Trophoblast cell (in vitro differentiated cells and primary cell): ENCODE results near the gene BICC1.

ENCODE experiments used
- DNase-seq, 2 donors: peaks; one replicate each; pipeline ENCODE4 v3.0.0-alpha.2; 2016
- H2AFZ ChIP-seq: 2 replicates; pipeline ENCODE4 v1.6.1; 2013; ENCODE audit warnings: low read length, moderate library complexity, mild to moderate bottlenecking; ENCODE audit not compliant: insufficient read depth, poor library complexity
- H2AK5ac ChIP-seq: 2 replicates; pipeline ENCODE4 v1.6.1; 2013; ENCODE audit warnings: mild to moderate bottlenecking, low read length
- H2BK120ac ChIP-seq: 2 replicates; pipeline ENCODE4 v1.6.1; 2013; ENCODE audit warnings: low read length, mild to moderate bottlenecking, moderate library complexity; ENCODE audit not compliant: insufficient read depth, poor library complexity
- H2BK12ac ChIP-seq: 2 replicates; pipeline ENCODE4 v1.6.1; 2013; ENCODE audit warnings: mild to moderate bottlenecking, low read length, moderate library complexity
- H2BK5ac ChIP-seq: 2 replicates; pipeline ENCODE4 v1.6.1; 2013; ENCODE audit warnings: low read length, low read depth, moderate library complexity, mild to moderate bottlenecking; ENCODE audit not compliant: poor library complexity
- H3K14ac ChIP-seq: 2 replicates; pipeline ENCODE4 v1.6.1; 2013; ENCODE audit warnings: mild to moderate bottlenecking, low read length
- H3K18ac ChIP-seq: 2 replicates; pipeline ENCODE4 v1.6.1; 2013; ENCODE audit warnings: mild to moderate bottlenecking, low read length
- H3K23ac ChIP-seq: 2 replicates; pipeline ENCODE4 v1.6.1; 2013; ENCODE audit warnings: low read length
- H3K27ac ChIP-seq: 2 replicates; pipeline ENCODE4 v1.5.1; 2013; ENCODE audit warnings: low read depth, mild to moderate bottlenecking, inconsistent platforms, low read length, moderate library complexity
- H3K27me3 ChIP-seq: 2 replicates; pipeline ENCODE4 v1.6.1; 2013; ENCODE audit warnings: inconsistent platforms, mild to moderate bottlenecking, low read length, moderate library complexity; ENCODE audit not compliant: insufficient read depth
- H3K36me3 ChIP-seq, 2 experiments: 1 replicate in 1 of 2; 2 replicates in 1 of 2; pipeline ENCODE4 v1.6.1; 2013; ENCODE audit warnings: low read length in 2 of 2, mild to moderate bottlenecking in 2 of 2, moderate library complexity in 1 of 2; ENCODE audit not compliant: insufficient read depth in 2 of 2, control insufficient read depth in 1 of 2
- H3K4ac ChIP-seq: 2 replicates; pipeline ENCODE4 v1.6.1; 2013; ENCODE audit warnings: low read depth, mild to moderate bottlenecking, low read length, moderate library complexity
- H3K4me1 ChIP-seq, 2 experiments: 1 replicate in 1 of 2; 2 replicates in 1 of 2; pipeline ENCODE4 v1.6.1; 2013; ENCODE audit warnings: low read length in 2 of 2, mild to moderate bottlenecking in 2 of 2, moderate library complexity in 1 of 2; ENCODE audit not compliant: insufficient read depth in 2 of 2, control insufficient read depth in 1 of 2
- H3K4me2 ChIP-seq: 2 replicates; pipeline ENCODE4 v1.6.1; 2013; ENCODE audit warnings: inconsistent platforms, mild to moderate bottlenecking, low read length, moderate library complexity
- H3K4me3 ChIP-seq: 2 replicates; pipeline ENCODE4 v1.5.1; 2013; ENCODE audit warnings: mild to moderate bottlenecking, low read depth, low read length, inconsistent platforms
- H3K79me1 ChIP-seq: one replicate; pipeline ENCODE4 v1.6.1; 2013; ENCODE audit warnings: low read length
- H3K79me2 ChIP-seq: 2 replicates; pipeline ENCODE4 v1.6.1; 2013; ENCODE audit warnings: low read length, mild to moderate bottlenecking; ENCODE audit not compliant: control insufficient read depth, insufficient read depth, poor library complexity
- H3K9ac ChIP-seq: 2 replicates; pipeline ENCODE4 v1.6.1; 2013; ENCODE audit warnings: mild to moderate bottlenecking, low read length
- H3K9me3 ChIP-seq: 2 replicates; pipeline ENCODE4 v1.6.1; 2013; ENCODE audit warnings: low read depth, mild to moderate bottlenecking, control low read depth, inconsistent platforms, low read length; ENCODE audit not compliant: insufficient read depth
- H4K12ac ChIP-seq: 2 replicates; pipeline ENCODE4 v1.6.1; 2013; ENCODE audit warnings: low read depth, mild to moderate bottlenecking, low read length, moderate library complexity
- H4K8ac ChIP-seq: 2 replicates; pipeline ENCODE4 v1.6.1; 2013; ENCODE audit warnings: low read depth, mild to moderate bottlenecking, low read length, moderate library complexity
- H4K91ac ChIP-seq: one replicate; pipeline ENCODE4 v1.6.1; 2013; ENCODE audit warnings: low read depth, mild to moderate bottlenecking, low read length, moderate library complexity
- WGBS: extraction: QIAGEN DNeasy Blood & Tissue Kit; methylation state at CpG from one replicate; pipeline ENCODE4 v1.1.7; 2013; ENCODE audit warnings: missing lambda C conversion rate; ENCODE audit not compliant: insufficient read length, insufficient coverage; ENCODE audit errors: extremely low coverage; 5-methylcytosine and 5-hydroxymethylcytosine counted together

The BICC1 gene

DNA sequence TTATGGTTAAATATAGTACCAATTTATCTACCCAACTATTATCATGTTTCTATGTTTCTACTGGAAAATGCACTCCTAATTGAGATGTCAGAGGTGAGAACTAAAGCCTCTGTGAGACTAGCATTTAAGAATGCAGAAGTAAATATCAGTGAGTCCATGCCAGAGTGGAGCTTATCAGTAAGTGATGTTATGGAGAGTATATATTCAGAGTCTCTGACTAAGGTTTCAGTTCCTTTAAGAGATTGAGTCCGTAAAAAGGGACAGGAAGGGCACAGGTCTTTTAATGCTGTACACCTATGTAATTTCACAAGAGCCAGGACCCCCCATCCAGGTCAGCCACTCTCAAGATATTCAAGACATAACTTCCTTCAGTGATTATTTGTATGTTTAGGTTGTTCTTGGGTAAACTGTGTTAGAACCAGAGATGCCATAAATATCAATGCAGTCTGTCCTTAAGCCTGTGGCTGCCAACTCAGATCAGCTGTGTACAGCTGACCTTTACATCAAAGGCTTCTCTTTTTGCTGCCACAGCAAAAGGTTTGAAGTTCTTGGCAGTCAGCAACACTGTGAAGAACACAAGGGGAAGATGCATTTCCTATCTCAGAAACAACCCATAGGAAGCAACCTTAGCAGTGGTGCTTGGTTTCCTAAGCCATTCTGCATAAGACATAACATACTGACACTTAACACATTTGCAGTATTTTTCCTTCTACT, 244.8 kb downstream of the BICC1 start:
- Histone ChIP-seq H3K14ac (no peak overlapping the region), H2BK5ac (no peak overlapping the region), H3K4ac (no peak overlapping the region), H2AFZ (no peak overlapping the region), H4K8ac (no peak overlapping the region), H3K4me3 (no peak overlapping the region), H3K4me2 (no peak overlapping the region), H3K27ac (no peak overlapping the region), H3K9me3 (no peaks in the 10 kb centered on the region), H2AK5ac (no peak overlapping the region), H3K79me2 (no peaks in the 10 kb centered on the region), H3K18ac (no peak overlapping the region), H3K4me1 (peaks cover 2 to 4% of the 10 kb centered on the region in 2 experiments), H2BK120ac (no peak overlapping the region), H3K36me3 (no peaks in the 10 kb centered on the region), H3K79me1 (no peaks in the 10 kb centered on the region), H4K12ac (no peak overlapping the region), H4K91ac (no peak overlapping the region), H3K9ac (no peak overlapping the region), H3K27me3 (no peaks in the 10 kb centered on the region), H2BK12ac (no peak overlapping the region), H3K23ac (no peak overlapping the region)
- DNase-seq, result peak in 1 of 2 donors; percentile 12
- WGBS, result no CpG with 5 or more reads among the region's 1 CpG

DNA sequence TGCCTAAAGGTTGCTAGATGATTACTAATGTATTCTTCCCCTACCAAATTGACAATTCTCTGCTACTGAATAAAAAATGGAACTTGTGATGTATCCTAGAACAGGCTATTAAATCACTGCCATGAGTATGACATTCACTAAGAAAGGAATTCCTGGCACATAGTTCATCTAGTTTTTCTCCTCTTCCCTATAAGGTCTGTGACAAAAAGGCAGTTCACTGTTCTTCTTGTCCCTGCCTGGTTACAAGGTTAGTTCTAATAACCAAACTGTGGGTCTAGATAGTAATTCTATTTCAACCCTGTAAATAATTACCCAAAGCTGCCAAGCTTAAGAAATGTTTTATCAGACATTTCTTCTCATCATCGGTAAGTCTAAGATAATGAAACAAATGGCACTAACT, 245.6 kb downstream of the BICC1 start:
- no peak overlapping the region for H2BK5ac ChIP-seq
- H3K14ac ChIP-seq, result no peak overlapping the region
- no peaks in the 10 kb centered on the region for H3K27me3 ChIP-seq
- H3K4me3 ChIP-seq, result no peak overlapping the region
- H2AK5ac ChIP-seq, result no peak overlapping the region
- no peak for DNase-seq
- no CpG with 5 or more reads among the region's 1 CpG for WGBS
- no peak overlapping the region for H3K9ac ChIP-seq
- H2AFZ ChIP-seq, result no peak overlapping the region
- H3K18ac ChIP-seq, result no peak overlapping the region
- H3K23ac ChIP-seq, result no peak overlapping the region
- H2BK12ac ChIP-seq, result no peak overlapping the region
- no peak overlapping the region for H4K12ac ChIP-seq
- no peak overlapping the region for H3K4me2 ChIP-seq
- no peak overlapping the region for H3K27ac ChIP-seq
- H4K8ac ChIP-seq, result no peak overlapping the region
- H3K9me3 ChIP-seq, result no peaks in the 10 kb centered on the region
- H3K79me1 ChIP-seq, result no peaks in the 10 kb centered on the region
- no peaks in the 10 kb centered on the region for H3K36me3 ChIP-seq
- H3K79me2 ChIP-seq, result no peaks in the 10 kb centered on the region
- H3K4me1 ChIP-seq, result peaks cover 2 to 4% of the 10 kb centered on the region in 2 experiments
- no peak overlapping the region for H2BK120ac ChIP-seq
- no peak overlapping the region for H4K91ac ChIP-seq
- no peak overlapping the region for H3K4ac ChIP-seq

DNA sequence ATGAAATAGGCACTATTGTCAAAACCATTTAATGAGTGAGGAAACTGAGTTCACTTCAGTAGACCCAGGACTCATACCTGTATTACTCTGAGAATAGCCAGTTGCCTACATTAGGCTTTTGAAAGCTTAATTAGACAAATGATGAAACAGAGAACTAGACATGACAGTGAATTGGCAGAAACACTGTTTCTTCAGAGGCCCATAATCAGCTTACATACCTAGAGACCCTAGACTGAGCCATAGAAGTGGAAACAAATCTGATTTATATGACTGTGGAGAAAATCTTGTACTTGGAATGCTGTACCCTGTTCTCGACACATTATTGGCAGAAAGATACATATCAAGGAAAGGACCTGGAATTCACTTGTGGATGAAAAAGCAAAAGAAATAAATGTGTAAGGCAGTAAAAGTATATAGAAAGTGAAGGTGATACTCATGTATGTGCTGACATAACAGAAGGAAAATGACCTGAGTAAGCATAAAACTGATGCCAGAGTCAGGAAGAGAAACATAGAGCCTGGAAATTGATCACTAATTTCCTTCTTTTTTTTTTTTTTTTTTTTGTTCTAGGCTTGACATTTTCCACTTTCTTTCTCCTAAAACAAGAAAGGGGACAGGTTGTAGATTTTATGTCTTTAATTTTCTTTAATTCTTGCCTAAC, 251.5 kb downstream of the BICC1 start:
- Histone ChIP-seq H3K9ac (no peak overlapping the region), H3K27me3 (no peaks in the 10 kb centered on the region), H4K8ac (no peak overlapping the region), H2BK5ac (no peak overlapping the region), H3K4ac (no peak overlapping the region), H3K18ac (no peak overlapping the region), H4K12ac (no peak overlapping the region), H3K27ac (no peak overlapping the region), H3K79me1 (no peaks in the 10 kb centered on the region), H3K14ac (no peak overlapping the region), H2AFZ (no peak overlapping the region), H3K4me3 (no peak overlapping the region), H3K4me2 (no peak overlapping the region), H4K91ac (no peak overlapping the region), H3K23ac (no peak overlapping the region), H3K4me1 (no peaks in the 10 kb centered on the region), H3K36me3 (no peaks in the 10 kb centered on the region), H3K79me2 (no peaks in the 10 kb centered on the region), H3K9me3 (no peaks in the 10 kb centered on the region), H2BK12ac (no peak overlapping the region), H2AK5ac (no peak overlapping the region), H2BK120ac (no peak overlapping the region)
- WGBS, result no CpG with 5 or more reads among the region's 1 CpG
- DNase-seq, result no peak

DNA sequence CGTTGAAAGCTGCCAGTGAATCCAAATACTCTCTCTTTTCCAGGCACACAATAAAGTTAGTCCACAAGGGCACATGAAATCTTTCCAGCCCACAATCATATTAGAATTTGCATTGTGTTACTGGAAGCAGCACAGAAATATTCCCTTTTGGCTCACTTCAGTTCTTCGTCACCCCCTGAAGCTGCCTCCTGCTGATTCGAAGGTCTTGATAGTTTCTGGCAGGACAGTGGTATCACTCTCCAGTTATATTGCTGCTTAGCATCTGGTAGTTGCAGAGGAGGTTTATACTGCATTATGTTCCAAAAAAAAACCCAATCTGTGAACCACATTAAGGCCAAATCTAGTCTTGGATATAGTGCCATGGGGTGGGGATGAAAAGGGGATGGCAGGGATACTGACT, 253.2 kb downstream of the BICC1 start:
- Histone ChIP-seq H3K9me3 (no peaks in the 10 kb centered on the region), H3K36me3 (no peaks in the 10 kb centered on the region), H2AK5ac (no peak overlapping the region), H2BK12ac (no peak overlapping the region), H3K4me3 (no peak overlapping the region), H2BK5ac (no peak overlapping the region), H3K79me1 (no peaks in the 10 kb centered on the region), H4K12ac (no peak overlapping the region), H2AFZ (no peak overlapping the region), H3K14ac (no peak overlapping the region), H3K18ac (no peak overlapping the region), H3K4me1 (no peaks in the 10 kb centered on the region), H4K91ac (no peak overlapping the region), H3K27me3 (no peaks in the 10 kb centered on the region), H4K8ac (no peak overlapping the region), H2BK120ac (no peak overlapping the region), H3K4me2 (no peak overlapping the region), H3K27ac (no peak overlapping the region), H3K23ac (no peak overlapping the region), H3K9ac (no peak overlapping the region), H3K4ac (no peak overlapping the region), H3K79me2 (no peaks in the 10 kb centered on the region)
- no peak for DNase-seq
- WGBS, result no CpG with 5 or more reads among the region's 3 CpGs
